COLO668 (cell line): ENCODE data around the gene DTNB.
"Not testable (repeated sequence)": the region's sequence is repeated elsewhere in the genome, so short reads cannot be mapped to it uniquely, and the experiment has no call there.

Source experiments
- DNase-seq: peaks from one replicate; lab custom pipeline; 2025; ENCODE audit not compliant: unreplicated experiment; lab: John Stamatoyannopoulos, UW

Gene DTNB

DNA sequence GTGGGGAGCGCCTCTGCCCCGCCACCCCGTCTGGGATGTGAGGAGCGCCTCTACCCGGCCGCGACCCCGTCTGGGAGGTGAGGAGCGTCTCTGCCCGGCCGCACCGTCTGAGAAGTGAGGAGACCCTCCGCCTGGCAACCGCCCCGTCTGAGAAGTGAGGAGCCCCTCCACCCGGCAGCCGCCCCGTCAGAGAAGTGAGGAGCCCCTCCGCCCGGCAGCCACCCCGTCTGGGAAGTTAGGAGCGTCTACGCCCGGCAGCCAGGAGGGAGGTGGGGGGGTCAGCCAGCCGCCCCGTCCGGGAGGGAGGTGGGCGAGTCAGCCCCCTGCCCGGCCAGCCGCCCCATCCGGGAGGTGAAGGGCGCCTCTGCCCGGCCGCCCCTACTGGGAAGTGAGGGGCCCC, 39.6 kb downstream of the DTNB start:
- not testable (repeated sequence) for DNase-seq

DNA sequence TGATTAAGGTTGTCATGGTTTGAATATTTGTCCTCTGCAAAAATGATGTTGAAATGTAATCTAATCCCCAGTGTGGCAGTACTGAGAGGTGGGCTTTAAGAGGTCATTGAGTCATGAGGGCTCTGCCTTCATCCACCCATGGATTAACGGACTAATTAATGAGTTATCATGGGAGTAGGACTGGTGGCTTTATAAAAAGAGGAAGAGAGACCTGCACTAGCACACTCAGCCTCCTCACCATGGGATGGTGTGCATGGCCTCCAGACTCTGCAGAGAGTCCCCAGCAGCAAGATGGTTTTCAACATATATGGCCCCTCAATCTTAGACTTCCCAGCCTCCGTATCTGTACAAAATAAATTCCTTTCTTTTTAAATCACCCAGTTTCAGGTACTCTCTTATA, 41.0 kb downstream of the DTNB start:
- no peak for DNase-seq

DNA sequence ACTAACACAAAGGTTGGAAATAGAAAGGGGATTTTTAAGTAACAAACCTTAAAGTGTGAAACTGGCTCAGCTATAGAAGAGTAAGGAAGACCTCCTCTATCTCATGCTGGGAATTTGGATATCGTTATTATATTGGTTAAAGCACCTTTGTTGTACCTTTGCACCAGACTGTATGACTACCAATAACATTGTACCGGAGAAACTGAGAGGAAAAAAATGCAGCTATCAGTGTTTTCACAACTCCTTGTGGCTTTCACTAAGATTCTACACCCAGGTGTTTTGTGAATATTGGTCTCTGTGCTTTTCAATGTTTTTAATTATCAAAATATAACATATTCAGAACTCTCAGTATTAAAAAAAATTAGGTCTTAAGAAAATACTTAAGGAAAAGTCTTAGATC, 48.7 kb downstream of the DTNB start:
- no peak for DNase-seq

DNA sequence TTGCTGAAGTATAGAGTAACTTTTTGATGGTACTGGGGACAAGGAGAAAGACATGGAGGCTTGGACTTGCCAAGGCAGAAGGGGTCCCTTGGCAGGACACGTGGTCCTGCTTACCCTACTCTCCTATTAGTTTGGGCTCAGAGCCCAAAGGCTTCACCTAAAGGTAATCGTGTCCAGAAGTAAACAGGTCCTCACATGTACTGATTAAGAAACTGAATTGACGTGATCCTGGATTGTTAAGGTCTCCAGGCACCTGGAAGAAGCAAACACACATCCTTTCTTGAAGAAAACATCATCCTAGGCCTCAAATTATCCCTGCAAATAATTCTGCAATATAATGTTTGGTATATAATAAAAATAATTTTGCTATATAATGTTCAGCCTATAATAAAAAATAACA, 50.0 kb downstream of the DTNB start:
- DNase-seq = no peak

DNA sequence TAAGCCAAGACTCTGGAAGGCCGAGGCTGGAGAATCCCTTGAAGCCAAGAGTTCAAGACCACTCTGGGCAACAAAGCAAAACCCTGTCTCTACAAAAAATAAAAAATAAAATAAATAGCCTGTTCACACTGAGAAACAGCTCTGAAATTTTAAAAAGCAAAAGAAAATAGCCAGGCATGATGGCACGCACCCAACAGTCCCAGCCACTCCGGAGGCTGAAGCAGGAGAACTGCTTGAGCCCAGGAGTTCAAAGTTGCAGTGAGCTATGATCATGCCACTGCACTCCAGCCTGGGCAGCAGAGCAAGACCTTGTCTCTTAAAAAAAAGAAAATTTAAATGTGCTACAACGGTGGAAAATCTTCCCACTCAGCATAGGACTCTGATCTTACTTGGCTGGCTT, 52.7 kb downstream of the DTNB start:
- no peak for DNase-seq

DNA sequence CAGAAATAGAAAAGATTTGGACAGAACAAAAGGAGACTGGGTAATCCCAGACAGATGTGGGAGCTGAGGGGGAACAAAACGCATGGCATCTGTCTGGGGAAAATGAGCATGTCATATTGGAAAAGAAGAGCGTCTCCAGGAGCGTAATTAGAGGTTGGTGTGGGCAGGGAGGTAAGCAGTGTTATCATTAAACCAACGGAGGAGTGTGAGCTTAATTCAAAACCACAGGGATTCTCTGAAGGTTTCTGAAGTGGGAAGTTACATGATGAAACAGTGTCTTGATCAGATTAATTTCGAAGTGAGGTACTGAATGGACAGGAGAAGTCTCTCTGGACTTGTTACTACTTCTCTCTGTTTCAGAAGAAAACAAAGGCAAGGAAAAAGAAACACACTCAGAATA, 53.3 kb downstream of the DTNB start:
- DNase-seq = no peak

DNA sequence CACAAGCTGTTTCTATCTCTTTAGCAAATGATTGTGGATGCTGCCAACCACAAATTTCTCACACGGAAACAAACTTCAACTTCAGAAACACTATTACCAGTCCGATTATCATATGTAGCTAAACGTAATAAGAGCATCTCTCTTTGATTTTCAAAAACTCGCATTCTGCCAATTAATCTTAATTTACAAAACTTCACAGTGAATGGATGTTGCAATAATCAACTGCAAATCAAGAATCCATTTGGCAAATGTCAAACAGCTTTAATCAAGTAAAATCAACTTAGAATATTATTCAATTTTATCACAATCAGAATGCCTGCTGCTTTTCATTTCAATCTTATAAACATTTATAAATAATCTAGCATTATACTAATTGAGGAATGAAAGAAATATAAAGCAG, 54.2 kb downstream of the DTNB start:
- no peak for DNase-seq

DNA sequence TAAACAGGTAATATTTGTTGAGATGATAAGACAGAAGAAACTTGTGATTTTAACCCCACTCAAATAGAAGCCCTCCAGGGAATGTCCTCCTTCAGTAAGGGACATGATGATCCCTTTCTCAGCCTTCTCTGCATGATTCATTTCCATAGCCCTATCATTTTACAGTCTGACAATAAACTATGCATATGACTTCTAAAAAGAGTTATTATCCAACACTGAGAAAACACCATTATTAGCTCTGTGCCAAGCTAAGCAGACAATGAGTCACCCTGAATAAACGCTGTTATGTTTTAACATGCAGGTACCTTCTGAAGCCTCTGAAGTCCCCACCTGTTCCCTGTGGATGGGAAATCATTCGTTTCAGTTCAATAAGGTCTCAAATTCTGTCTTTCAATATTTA, 54.7 kb downstream of the DTNB start:
- DNase-seq = peak; percentile 51

DNA sequence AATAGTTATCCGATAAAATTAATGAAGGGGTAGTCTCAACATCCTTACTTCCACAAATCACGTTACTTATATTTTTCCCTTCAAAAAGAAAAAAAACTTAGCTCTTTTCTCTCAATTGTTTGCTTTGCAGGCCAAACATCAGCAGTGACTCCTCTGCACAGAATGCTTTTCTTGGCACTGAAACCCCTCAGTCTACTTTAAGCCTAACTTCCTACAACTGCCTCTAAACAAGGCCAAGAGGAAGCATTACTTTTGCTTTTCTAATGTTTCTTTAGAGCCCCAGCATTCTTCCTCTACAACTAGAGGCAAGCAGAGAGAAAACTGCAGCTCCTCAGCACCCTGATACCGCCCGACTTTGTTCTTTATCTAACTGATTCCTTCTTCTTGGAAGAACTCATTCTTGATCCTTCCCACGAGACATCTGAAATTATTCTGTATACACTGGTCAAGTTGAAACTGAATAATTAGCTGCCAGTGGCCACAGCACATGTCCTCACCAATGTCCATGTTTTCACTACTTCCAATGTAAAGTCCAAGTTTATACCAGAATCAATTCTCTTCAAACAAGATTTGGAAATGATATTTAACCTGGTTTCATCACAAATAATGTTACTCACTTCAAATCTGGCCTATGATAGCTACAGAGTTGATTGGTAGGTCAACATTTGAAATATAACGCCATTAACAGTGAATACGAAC, 55.3 kb downstream of the DTNB start:
- no peak for DNase-seq

DNA sequence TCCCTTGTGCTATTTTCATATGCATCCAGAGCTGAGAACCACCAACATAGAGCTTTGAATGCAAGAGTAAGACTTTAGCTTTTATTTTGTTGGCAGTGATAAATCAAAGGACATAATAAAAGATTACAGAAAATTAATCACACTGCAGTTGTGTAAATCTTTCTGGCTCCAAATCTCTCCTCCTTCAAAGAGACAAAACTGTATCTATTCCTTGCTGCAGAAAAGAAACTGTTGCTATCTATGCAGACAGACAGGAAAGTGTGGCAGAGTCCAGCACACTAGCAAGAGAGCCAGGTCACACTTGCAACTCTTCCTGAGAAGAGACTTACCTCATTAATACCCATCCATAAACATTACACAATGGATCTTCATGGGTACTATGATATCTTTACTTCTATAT, 57.5 kb downstream of the DTNB start:
- no peak for DNase-seq

DNA sequence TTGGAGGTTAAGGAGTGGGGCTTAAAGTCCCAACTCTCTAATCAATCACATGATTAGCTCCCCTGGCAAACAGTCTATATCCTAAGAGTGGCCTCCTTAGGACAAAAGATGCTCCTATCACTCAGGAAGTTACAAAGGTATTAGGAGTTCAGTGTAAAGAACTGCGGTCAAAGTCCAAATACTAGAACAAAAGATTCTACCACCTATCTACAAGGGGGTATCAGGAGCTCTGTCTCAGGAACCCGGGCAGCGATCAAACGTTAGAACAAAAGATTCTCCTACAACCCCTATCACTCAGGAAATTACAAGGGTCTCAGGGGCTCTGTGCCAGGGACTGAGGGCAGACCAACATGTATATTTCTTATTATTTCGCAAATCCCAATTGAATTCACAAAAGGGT, 58.0 kb downstream of the DTNB start:
- no peak for DNase-seq

DNA sequence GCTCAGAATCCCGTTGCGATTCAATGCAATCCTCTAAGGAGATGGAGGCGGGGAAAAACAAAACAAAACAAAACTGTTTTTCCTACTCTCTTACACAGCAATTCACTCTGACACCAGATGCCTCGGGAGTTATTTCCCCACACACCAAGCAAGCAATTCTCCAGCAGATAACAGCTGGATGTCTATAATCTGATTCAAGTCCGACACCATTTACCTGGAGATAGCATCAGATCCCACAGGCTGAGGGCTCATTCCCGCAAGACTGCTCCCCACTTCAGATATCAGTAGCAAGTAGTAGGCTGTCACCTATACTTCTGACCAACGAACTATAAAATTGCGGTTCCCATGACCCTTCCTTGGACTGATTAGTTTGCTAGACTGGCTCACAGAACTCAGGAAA, 58.7 kb downstream of the DTNB start:
- no peak for DNase-seq

DNA sequence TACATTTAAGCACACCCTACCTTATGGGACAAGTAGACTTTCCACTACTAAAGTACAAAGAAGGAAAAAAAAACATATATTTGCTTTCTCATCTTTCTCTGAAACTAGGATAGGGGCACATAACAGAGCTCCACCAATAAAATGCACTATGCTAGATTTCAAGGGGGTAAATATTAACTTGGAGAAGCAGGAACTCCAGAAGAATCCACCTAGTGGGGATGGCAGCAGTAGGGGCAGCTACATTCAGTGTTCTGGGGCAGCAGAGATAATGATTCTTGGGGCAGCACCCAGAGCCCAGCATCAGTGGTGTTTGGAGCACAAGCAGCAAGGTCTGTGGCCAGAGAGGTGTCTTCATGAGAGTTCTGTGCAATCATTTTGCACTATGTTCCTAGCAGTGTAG, 64.7 kb downstream of the DTNB start:
- no peak for DNase-seq

DNA sequence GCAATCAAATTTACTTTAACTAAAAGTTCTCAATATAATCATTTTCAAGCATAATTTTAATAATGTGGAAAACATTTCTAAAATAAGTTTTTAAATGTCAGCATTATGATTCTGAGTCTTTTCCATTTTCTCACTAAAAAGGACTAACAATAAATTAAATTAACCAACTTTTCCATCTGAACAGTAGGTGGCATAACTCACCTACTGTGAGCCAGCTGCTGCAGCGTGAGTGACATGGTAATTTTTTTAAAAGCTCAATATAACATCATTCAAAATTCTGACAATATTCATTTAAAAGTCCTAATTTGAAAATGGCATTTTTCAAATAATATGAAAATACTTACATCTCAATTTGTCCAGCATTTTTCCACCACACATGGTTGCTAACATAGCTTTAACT, 66.5 kb downstream of the DTNB start:
- DNase-seq = no peak

DNA sequence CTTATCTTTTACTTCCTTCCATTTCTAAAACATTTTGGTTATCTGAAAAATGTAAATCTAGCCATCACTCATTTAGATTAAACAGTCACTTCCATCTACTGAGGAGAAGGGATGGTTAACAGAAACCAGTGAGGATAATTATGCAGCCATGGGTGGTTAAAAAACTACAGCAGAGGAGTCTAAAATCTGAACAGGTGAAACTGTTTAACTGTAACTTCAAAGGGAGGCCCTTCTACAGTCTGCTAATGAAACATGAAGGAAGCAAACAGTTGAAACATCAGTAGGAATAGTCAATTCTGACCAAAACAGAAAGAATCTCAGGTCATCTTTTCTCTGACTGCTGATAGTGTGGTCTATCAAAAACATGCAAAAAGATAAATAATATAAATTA, 71.0 kb downstream of the DTNB start:
- DNase-seq = no peak

DNA sequence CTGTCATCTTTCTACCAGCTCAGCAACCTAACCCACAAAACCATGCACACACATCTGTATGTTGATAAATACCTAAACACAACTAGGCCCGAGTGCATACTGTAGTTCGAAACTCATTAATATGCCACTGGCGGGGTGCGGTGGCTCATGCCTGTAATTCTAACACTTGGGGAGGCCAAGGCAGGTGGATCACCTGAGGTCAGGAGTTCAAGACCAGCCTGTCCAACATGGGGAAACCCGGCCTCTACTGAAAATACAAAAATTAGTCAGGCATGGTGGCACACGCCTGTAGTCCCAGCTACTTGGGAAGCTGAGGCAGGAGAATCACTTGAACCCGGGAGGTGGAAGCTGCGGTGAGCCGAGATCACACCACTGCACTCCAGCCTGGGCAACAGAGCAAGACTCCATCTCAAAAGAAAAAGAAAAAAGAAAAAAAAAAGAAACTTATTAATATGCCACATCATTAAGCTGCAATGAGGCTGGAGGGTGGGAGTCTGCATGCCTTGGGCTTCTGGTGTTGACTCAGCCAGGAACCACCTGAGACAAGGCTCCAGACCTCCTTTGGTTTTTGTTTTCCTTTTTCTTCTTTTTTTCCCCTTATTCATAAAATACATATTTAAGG, 71.6 kb downstream of the DTNB start:
- DNase-seq = not testable (repeated sequence)

DNA sequence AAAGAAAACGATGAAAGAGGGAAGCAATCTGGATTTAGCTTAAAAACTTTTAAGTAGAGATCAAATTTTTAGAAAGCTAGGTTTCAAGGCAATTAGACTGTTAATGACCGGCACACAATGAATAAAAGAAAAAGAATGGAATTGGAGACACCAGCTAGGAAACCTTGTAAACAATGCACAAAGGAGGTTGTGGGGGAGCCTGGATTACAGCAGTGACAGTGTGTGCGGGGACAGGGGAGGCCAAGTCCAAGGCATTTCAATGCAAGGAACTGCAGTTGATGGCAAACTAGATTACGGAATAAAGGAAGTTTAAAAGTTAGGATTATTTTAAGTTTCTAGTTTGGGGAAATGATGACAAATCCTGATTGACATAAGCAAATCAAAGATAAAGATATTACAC, 74.5 kb downstream of the DTNB start:
- DNase-seq = no peak

DNA sequence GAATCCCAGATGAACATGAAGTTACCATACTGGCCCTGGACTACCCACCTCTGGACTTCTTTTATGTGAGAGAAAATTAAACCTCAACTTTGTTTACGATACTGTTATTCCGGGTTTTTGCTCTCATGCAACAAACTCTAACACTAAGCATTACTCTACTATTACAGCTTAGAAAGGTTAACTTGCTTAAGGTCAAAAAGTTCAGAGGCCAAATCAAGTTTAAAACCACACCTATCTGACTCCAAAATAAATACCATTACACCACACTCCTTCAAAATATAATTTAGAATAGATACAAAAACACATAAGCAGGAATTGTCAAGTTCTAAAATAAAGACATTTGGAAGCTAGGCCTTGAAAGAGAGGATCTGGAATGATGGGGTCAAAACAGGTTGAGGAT, 75.0 kb downstream of the DTNB start:
- no peak for DNase-seq

DNA sequence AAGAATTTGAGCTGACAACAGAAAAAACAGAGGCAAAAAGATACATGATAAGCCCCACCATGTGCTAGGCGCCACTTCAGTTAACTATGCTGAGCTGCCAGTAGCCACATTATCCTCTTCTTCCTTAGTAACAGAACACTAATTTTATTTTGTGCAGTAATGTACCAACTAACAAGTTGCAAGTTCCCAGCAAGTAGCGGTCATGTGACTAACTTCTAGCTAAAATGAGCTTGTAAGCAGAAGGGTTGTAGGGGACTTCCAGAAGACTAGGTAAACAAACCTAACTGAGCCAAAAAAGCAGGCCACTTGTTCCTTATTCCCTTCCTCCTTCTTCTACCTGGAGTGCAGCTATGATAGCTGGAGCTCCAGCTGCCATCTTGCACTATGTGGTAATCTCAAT, 75.5 kb downstream of the DTNB start:
- DNase-seq = no peak

DNA sequence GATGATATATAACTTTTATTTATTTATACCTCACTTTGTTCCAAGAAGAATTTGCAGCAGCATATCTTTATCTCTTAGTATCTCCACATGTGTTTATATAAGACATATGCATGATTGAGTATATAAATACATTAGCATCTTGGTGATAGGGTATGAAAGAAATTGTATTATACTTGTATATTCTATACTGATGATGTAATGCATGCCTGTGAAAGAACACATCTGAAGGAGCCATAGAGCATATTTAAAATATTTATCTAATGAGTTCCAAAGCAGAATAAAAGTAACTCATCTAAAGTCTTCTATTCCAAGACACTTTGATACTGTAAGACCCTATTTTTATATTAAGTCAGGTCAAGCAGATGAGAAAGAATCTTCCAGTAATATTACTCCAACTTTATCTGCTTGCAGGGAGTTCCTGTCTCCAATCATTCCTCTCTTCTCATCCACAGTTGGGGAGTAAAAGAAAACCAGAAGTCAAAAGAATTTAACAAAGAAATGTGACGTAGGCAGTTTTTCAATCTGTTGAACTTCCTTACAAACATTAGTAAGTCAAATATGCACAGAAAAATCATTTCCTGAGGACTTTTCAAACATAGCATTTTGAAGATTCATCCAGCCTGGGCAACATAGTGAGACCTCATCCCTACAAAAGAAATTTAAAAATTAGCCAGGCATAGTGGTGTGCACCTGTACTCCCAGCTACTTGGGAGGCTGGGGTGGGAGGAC, 76.7 kb downstream of the DTNB start:
- DNase-seq = no peak

DNA sequence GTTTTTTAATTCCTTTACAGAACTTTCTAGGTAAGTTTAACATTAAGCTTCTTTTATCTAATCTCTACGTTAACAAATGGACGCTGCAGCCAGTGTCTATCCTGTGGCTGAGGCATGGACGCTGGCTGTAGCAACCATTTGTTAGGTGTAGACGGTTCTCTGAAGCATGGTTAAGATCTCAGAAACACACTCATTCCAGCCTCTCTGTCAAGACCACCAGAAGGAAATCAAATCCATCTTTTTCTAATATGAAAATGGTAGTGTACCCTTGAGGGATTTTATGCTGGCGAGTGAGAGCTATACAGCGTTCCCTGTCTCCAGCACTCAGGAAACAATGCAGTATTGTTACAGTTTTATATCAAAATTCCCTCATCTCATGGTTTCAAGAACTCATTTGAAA, 78.0 kb downstream of the DTNB start:
- no peak for DNase-seq

DNA sequence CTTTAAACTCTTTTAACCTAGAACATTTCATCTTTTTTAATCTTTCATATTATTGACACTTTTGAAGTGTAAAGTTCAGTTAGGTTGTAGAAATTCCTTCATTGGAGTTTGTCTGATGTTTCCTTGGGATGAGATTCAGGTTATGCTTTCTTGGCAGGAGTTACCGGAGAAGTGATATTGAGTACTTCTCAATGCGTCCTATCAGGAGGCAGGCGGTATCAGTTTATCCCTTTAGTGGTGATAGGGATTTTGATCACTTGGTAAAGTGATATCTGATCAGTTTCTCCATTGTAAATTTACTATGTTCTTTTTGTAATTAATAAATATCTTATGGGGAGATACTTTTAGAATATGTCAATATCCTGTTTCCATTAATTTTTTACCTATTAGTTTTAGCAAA, 78.4 kb downstream of the DTNB start:
- no peak for DNase-seq
